GM03348 (cell line): ENCODE measurements around the gene CREG2.
"Not testable (repeated sequence)": the region's sequence is repeated elsewhere in the genome, so short reads cannot be mapped to it uniquely, and the experiment has no call there.

Source experiments
- DNase-seq: peaks from one replicate; pipeline ENCODE4 v3.0.0; 2012; ENCODE audit warnings: low spot score

Gene CREG2

GRCh38 chr2:101341901-101342624 is 45.2 kb downstream of the CREG2 start:
- DNase-seq: peak; percentile 90

GRCh38 chr2:101341421-101341820 is 45.9 kb downstream of the CREG2 start:
- DNase-seq: no peak

- DNase-seq: no peak
Observed at GRCh38 chr2:101340141-101340551, 47.2 kb downstream of the CREG2 start.

- DNase-seq: no peak
Observed at GRCh38 chr2:101339266-101339880, 47.9 kb downstream of the CREG2 start.

- DNase-seq: peak; percentile 67
Observed at GRCh38 chr2:101337877-101338276, 49.4 kb downstream of the CREG2 start.

GRCh38 chr2:101332885-101333766 is 54.2 kb downstream of the CREG2 start:
- no peak for DNase-seq

- DNase-seq: no peak
Observed at GRCh38 chr2:101331202-101331601, 56.1 kb downstream of the CREG2 start.

GRCh38 chr2:101330253-101330933 is 56.9 kb downstream of the CREG2 start:
- no peak for DNase-seq

GRCh38 chr2:101329026-101329425 is 58.3 kb downstream of the CREG2 start:
- DNase-seq: no peak

- no peak for DNase-seq
Observed at GRCh38 chr2:101328474-101329007, 58.8 kb downstream of the CREG2 start.

GRCh38 chr2:101327863-101328394 is 59.4 kb downstream of the CREG2 start:
- no peak for DNase-seq

- DNase-seq: no peak
Observed at GRCh38 chr2:101325425-101325824, 61.9 kb downstream of the CREG2 start.

GRCh38 chr2:101316568-101316967 is 70.7 kb downstream of the CREG2 start:
- not testable (repeated sequence) for DNase-seq

GRCh38 chr2:101311696-101312017 is 75.6 kb downstream of the CREG2 start:
- DNase-seq: no peak

- no peak for DNase-seq
Observed at GRCh38 chr2:101310834-101311695, 76.2 kb downstream of the CREG2 start.

- DNase-seq: no peak
Observed at GRCh38 chr2:101310090-101310833, 77.0 kb downstream of the CREG2 start.

GRCh38 chr2:101308432-101309210 is 78.7 kb downstream of the CREG2 start, which contains the start of gene RNF149:
TSS of gene RNF149 (minus strand) at chr2:101308701. CDS start at chr2:101308588, 113 bp downstream.
- peak; percentile 100 for DNase-seq

- no peak for DNase-seq
Observed at GRCh38 chr2:101307950-101308431, 79.3 kb downstream of the CREG2 start.

- DNase-seq: no peak
Observed at GRCh38 chr2:101307503-101307902, 79.8 kb downstream of the CREG2 start.
